ENCODE data around the gene MCM8. TPM values are rescaled to one million over a fixed set of nuclear protein-coding genes. Genes with fewer than 3 reads are reported as not detected.

Gene MCM8
- total RNA-seq = 1 to 10 TPM; 4.7 TPM
- 1 to 10 TPM; 1.6 to 3.5 TPM for polyA plus RNA-seq
- long read RNA-seq, donor 1, partial matches to known transcripts = 2 of 3 reads
- long read RNA-seq, donor 1, other reads (novel, unspliced or antisense) = 1 of 3 reads
- long read RNA-seq, donor 2, partial matches to known transcripts = 2 of 2 reads
- long read RNA-seq, donor 2, other reads (novel, unspliced or antisense) = 0 of 2 reads

DNA sequence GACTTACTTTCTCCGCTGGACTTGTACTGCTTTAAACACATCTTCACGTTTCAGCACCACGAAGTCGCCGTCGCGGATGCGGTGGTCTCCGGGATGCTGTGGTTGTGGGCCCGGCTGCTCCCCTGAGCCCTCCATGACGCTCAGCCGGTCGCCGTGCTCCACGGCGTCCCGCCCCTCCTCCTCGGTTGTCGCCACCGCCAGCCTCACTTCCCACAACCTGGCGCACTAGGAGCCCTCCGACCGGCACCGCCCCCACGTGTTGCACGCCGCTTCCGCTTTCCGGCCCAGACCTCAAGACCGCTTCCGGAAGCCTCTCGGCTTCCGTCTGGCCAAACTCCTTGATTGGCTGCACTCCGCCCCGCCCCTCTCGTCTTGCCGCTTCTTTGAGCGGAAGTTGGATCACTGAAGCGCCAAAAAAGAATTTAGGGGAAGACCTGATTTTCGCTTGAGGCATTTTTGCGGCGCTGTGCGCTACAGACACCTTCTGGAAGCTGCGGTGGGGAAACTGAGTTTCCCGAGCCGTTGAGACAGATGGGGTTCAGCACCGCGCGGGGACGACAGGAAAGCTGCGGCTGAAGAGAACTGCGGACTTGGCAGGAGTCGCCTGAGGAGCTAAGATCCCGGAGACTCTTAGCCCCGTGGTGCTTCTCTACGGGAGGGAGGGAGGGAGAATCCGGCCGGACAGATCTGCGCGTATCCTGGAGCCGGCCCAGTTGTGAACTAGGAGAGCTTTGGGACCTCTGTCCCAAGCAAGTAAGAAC is at the start of gene MCM8, which contains the start of gene TRMT6:
TSS of gene MCM8 (plus strand) at position 382 of the 761 bp plus-strand sequence. CDS start 1,364 bp downstream, outside the sequence.
TSS of gene TRMT6 (minus strand) at position 263 of the 761 bp plus-strand sequence. CDS start at position 135, 128 bp downstream.
- intact Hi-C loops (cut with DNase I) = loop anchor here in 1 of 2 donors (5.0 kb wide), 2 partner anchors 52 to 127 kb away; no protein-coding TSS in a partner anchor
- H3K4me3 ChIP-seq (ENCODE audit: low read length in 2 of 2) = peak within 1 kb of the TSS; percentile 73 to 77
- H3K36me3 ChIP-seq (ENCODE audit: control insufficient read depth in 1 of 2, insufficient read depth in 2 of 2, low read length in 1 of 2) = peaks cover 0 to 4% of the 10 kb centered on the region in 2 donors
- H3K4me1 ChIP-seq (ENCODE audit: control insufficient read depth in 1 of 2, insufficient read depth in 2 of 2, low read length in 2 of 2) = no peaks in the 10 kb centered on the region
- peak within 1 kb of the TSS in 1 of 2 donors; percentile 65 for H3K27ac ChIP-seq (ENCODE audit: low read depth in 1 of 2, low read length in 2 of 2)
- 0% methylated on average over 61 of the region's 61 CpGs for WGBS, 2 donors
- no peaks in the 10 kb centered on the region for H3K9me3 ChIP-seq (ENCODE audit: control insufficient read depth, low read length)
- DNase-seq (peak; percentile 98 to 99), ATAC-seq (ENCODE audit: low FRiP score) (peak; percentile 100)
- no peaks in the 10 kb centered on the region for H3K27me3 ChIP-seq (ENCODE audit: control insufficient read depth in 1 of 2, insufficient read depth in 2 of 2, low read length in 1 of 2)

DNA sequence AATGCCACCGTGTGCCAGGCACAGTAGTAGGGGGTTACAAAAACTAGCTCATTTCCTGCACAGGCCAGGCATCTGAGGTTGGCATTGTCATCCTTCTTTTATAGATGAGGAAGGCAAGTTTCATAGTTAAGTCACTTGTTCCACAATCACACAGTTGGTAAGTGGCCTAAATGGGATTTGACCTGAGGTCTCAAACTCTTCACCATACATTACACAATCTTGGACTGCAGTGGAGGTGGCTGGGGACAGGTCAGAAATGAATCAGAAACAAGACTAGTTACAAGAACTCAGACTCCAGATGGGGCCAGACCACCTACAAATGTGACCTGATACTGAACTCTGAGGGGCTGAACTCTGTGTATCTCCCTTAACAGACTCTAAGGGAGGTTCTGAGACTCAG is 49.5 kb upstream of the MCM8 start:
- H3K27ac ChIP-seq (ENCODE audit: low read depth in 1 of 2, low read length in 2 of 2) = no peak overlapping the region
- peaks cover 2% of the 10 kb centered on the region for H3K9me3 ChIP-seq (ENCODE audit: control insufficient read depth, low read length)
- intact Hi-C loops (cut with DNase I) = no loop called here
- ATAC-seq (ENCODE audit: low FRiP score) = no peak
- no peaks in the 10 kb centered on the region for H3K36me3 ChIP-seq (ENCODE audit: control insufficient read depth in 1 of 2, insufficient read depth in 2 of 2, low read length in 1 of 2)
- H3K27me3 ChIP-seq (ENCODE audit: control insufficient read depth in 1 of 2, insufficient read depth in 2 of 2, low read length in 1 of 2) = no peaks in the 10 kb centered on the region
- 57 to 71% methylated on average over 1 of the region's 1 CpG for WGBS, 2 donors
- H3K4me3 ChIP-seq (ENCODE audit: low read length in 2 of 2) = no peak overlapping the region
- no peaks in the 10 kb centered on the region for H3K4me1 ChIP-seq (ENCODE audit: control insufficient read depth in 1 of 2, insufficient read depth in 2 of 2, low read length in 2 of 2)
- DNase-seq = no peak

GRCh38 chr20:5908981-5909380 is 41.5 kb upstream of the MCM8 start:
- DNase-seq = no peak
- Histone ChIP-seq H3K36me3 (ENCODE audit: control insufficient read depth in 1 of 2, insufficient read depth in 2 of 2, low read length in 1 of 2) (no peaks in the 10 kb centered on the region), H3K4me1 (ENCODE audit: control insufficient read depth in 1 of 2, insufficient read depth in 2 of 2, low read length in 2 of 2) (no peaks in the 10 kb centered on the region), H3K27ac (ENCODE audit: low read depth in 1 of 2, low read length in 2 of 2) (no peak overlapping the region), H3K9me3 (ENCODE audit: control insufficient read depth, low read length) (no peaks in the 10 kb centered on the region), H3K27me3 (ENCODE audit: control insufficient read depth in 1 of 2, insufficient read depth in 2 of 2, low read length in 1 of 2) (no peaks in the 10 kb centered on the region), H3K4me3 (ENCODE audit: low read length in 2 of 2) (no peak overlapping the region)
- 60 to 63% methylated on average over 2 of the region's 2 CpGs for WGBS, 2 donors
- no peak for ATAC-seq (ENCODE audit: low FRiP score)
- intact Hi-C loops (cut with DNase I) = no loop called here

GRCh38 chr20:5910186-5910585 is 40.3 kb upstream of the MCM8 start:
- Histone ChIP-seq H3K27ac (ENCODE audit: low read depth in 1 of 2, low read length in 2 of 2) (no peak overlapping the region), H3K9me3 (ENCODE audit: control insufficient read depth, low read length) (no peaks in the 10 kb centered on the region), H3K36me3 (ENCODE audit: control insufficient read depth in 1 of 2, insufficient read depth in 2 of 2, low read length in 1 of 2) (no peaks in the 10 kb centered on the region), H3K27me3 (ENCODE audit: control insufficient read depth in 1 of 2, insufficient read depth in 2 of 2, low read length in 1 of 2) (no peaks in the 10 kb centered on the region), H3K4me1 (ENCODE audit: control insufficient read depth in 1 of 2, insufficient read depth in 2 of 2, low read length in 2 of 2) (no peaks in the 10 kb centered on the region), H3K4me3 (ENCODE audit: low read length in 2 of 2) (no peak overlapping the region)
- intact Hi-C loops (cut with DNase I) = no loop called here
- 62 to 66% methylated on average over 6 of the region's 6 CpGs for WGBS, 2 donors
- ATAC-seq (ENCODE audit: low FRiP score) (no peak), DNase-seq (no peak)

DNA sequence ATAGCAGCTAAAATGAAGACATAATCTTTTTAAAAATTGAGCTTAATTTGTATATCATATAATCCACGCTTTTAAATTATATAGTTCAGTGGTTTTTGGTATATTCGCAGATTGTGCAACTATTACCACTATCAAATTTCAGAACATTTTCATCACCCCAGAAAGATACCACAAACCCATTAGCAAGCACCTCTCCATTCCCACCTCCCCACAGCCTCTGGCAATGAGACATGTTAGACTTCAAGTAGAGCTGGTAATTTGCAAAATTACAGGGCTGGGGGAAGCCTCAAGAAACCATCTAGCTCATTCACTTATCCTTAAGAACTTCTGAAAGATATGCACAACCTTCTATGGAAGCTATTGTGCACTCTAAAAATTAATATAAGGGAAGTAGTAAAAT is 37.3 kb upstream of the MCM8 start:
- WGBS, 2 donors = 90 to 94% methylated on average over 2 of the region's 2 CpGs
- intact Hi-C loops (cut with DNase I) = no loop called here

GRCh38 chr20:5914859-5915258 is 35.6 kb upstream of the MCM8 start:
- intact Hi-C loops (cut with DNase I) = no loop called here
- DNase-seq (no peak), ATAC-seq (ENCODE audit: low FRiP score) (no peak)
- H3K4me1 ChIP-seq (ENCODE audit: control insufficient read depth in 1 of 2, insufficient read depth in 2 of 2, low read length in 2 of 2) = no peaks in the 10 kb centered on the region
- 5 to 14% methylated on average over 1 of the region's 1 CpG for WGBS, 2 donors
- H3K27me3 ChIP-seq (ENCODE audit: control insufficient read depth in 1 of 2, insufficient read depth in 2 of 2, low read length in 1 of 2) = peaks cover 0 to 2% of the 10 kb centered on the region in 2 donors
- no peak overlapping the region for H3K4me3 ChIP-seq (ENCODE audit: low read length in 2 of 2)
- no peak overlapping the region for H3K27ac ChIP-seq (ENCODE audit: low read depth in 1 of 2, low read length in 2 of 2)
- H3K36me3 ChIP-seq (ENCODE audit: control insufficient read depth in 1 of 2, insufficient read depth in 2 of 2, low read length in 1 of 2) = no peaks in the 10 kb centered on the region
- no peaks in the 10 kb centered on the region for H3K9me3 ChIP-seq (ENCODE audit: control insufficient read depth, low read length)

More for the DNA sequence above, 37.3 kb upstream of the MCM8 start:
- Histone ChIP-seq H3K27ac (ENCODE audit: low read depth in 1 of 2, low read length in 2 of 2) (no peak overlapping the region), H3K9me3 (ENCODE audit: control insufficient read depth, low read length) (no peaks in the 10 kb centered on the region), H3K36me3 (ENCODE audit: control insufficient read depth in 1 of 2, insufficient read depth in 2 of 2, low read length in 1 of 2) (no peaks in the 10 kb centered on the region), H3K4me1 (ENCODE audit: control insufficient read depth in 1 of 2, insufficient read depth in 2 of 2, low read length in 2 of 2) (no peaks in the 10 kb centered on the region), H3K4me3 (ENCODE audit: low read length in 2 of 2) (no peak overlapping the region), H3K27me3 (ENCODE audit: control insufficient read depth in 1 of 2, insufficient read depth in 2 of 2, low read length in 1 of 2) (peaks cover 0 to 2% of the 10 kb centered on the region in 2 donors)
- no peak for ATAC-seq (ENCODE audit: low FRiP score)
- DNase-seq = no peak

GRCh38 chr20:5918856-5919625 is 31.4 kb upstream of the MCM8 start:
- H3K9me3 ChIP-seq (ENCODE audit: control insufficient read depth, low read length) = no peaks in the 10 kb centered on the region
- no peak overlapping the region for H3K27ac ChIP-seq (ENCODE audit: low read depth in 1 of 2, low read length in 2 of 2)
- H3K27me3 ChIP-seq (ENCODE audit: control insufficient read depth in 1 of 2, insufficient read depth in 2 of 2, low read length in 1 of 2) = peaks cover 0 to 2% of the 10 kb centered on the region in 2 donors
- DNase-seq (no peak), ATAC-seq (ENCODE audit: low FRiP score) (no peak)
- no peaks in the 10 kb centered on the region for H3K4me1 ChIP-seq (ENCODE audit: control insufficient read depth in 1 of 2, insufficient read depth in 2 of 2, low read length in 2 of 2)
- H3K4me3 ChIP-seq (ENCODE audit: low read length in 2 of 2) = no peak overlapping the region
- WGBS, 2 donors = 28 to 40% methylated on average over 3 of the region's 3 CpGs
- H3K36me3 ChIP-seq (ENCODE audit: control insufficient read depth in 1 of 2, insufficient read depth in 2 of 2, low read length in 1 of 2) = no peaks in the 10 kb centered on the region
- intact Hi-C loops (cut with DNase I) = no loop called here

GRCh38 chr20:5919626-5920544 is 30.6 kb upstream of the MCM8 start:
- Histone ChIP-seq H3K4me1 (ENCODE audit: control insufficient read depth in 1 of 2, insufficient read depth in 2 of 2, low read length in 2 of 2) (no peaks in the 10 kb centered on the region), H3K27ac (ENCODE audit: low read depth in 1 of 2, low read length in 2 of 2) (no peak overlapping the region), H3K4me3 (ENCODE audit: low read length in 2 of 2) (no peak overlapping the region), H3K9me3 (ENCODE audit: control insufficient read depth, low read length) (no peaks in the 10 kb centered on the region), H3K27me3 (ENCODE audit: control insufficient read depth in 1 of 2, insufficient read depth in 2 of 2, low read length in 1 of 2) (peaks cover 0 to 2% of the 10 kb centered on the region in 2 donors), H3K36me3 (ENCODE audit: control insufficient read depth in 1 of 2, insufficient read depth in 2 of 2, low read length in 1 of 2) (no peaks in the 10 kb centered on the region)
- intact Hi-C loops (cut with DNase I) = no loop called here
- no peak for DNase-seq
- whole genome bisulfite sequencing, 2 donors = 49 to 59% methylated on average over 8 of the region's 8 CpGs
- no peak for ATAC-seq (ENCODE audit: low FRiP score)

All from aorta (tissue), 5 donors.